A673 (cell line): Measurements from ENCODE around the gene LHPP.

Experiments
- EZH2 ChIP-seq: fragments of 200-600 bp; sonication (generic); IDR thresholded peaks from 2 replicates; pipeline ENCODE4 v1.6.1; 2017; ENCODE audit warnings: borderline replicate concordance, low read depth, mild to moderate bottlenecking, mixed read lengths, antibody characterized with exemption, low read length; ENCODE audit not compliant: poor library complexity, severe bottlenecking
- TF ChIP-seq, protein P1 (sequence below): fragments of 300-800, 200-600 bp; sonication (generic); conservative IDR thresholded peaks from 2 replicates; pipeline ENCODE4 v1.5.1; 2017; ENCODE audit warnings: low read depth, mild to moderate bottlenecking, antibody characterized with exemption, low read length, moderate library complexity, mixed read lengths

DNA sequence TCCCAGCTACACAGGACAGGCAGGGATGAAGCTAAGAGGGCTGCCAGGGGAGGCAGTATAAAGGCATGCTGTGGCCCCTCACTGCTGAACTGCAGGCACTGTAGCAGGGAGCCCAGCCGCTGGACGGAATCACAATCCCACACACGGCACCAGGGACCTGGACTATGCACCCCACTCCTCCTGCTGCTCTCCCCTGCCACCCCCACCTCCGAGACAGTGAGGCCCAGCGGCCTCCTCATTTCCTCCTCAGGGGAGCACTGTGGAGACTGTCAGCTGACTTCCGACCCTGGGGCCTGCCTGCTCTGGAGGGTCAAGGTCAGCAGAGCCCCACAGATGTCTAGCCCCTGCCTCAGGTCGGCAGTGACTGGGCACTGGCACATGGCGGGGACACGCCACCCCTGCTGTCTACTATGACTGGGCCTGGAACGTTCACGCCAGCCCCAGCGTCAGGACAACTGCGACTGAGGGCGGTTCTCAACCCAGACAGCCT lies 189.8 kb downstream of the LHPP start:
- TF ChIP-seq, protein P1, sequence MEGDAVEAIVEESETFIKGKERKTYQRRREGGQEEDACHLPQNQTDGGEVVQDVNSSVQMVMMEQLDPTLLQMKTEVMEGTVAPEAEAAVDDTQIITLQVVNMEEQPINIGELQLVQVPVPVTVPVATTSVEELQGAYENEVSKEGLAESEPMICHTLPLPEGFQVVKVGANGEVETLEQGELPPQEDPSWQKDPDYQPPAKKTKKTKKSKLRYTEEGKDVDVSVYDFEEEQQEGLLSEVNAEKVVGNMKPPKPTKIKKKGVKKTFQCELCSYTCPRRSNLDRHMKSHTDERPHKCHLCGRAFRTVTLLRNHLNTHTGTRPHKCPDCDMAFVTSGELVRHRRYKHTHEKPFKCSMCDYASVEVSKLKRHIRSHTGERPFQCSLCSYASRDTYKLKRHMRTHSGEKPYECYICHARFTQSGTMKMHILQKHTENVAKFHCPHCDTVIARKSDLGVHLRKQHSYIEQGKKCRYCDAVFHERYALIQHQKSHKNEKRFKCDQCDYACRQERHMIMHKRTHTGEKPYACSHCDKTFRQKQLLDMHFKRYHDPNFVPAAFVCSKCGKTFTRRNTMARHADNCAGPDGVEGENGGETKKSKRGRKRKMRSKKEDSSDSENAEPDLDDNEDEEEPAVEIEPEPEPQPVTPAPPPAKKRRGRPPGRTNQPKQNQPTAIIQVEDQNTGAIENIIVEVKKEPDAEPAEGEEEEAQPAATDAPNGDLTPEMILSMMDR = no peak
- TF ChIP-seq EZH2 = no peak
